Right forelimb (tissue), 1 donor: ENCODE data around the gene ZNF436.
"Not testable (repeated sequence)": the region's sequence is repeated elsewhere in the genome, so short reads cannot be mapped to it uniquely, and the experiment has no call there.

Source experiments
- DNase-seq: peaks from one replicate; pipeline ENCODE4 v3.0.0-alpha.2; 2018

The ZNF436 gene

DNA sequence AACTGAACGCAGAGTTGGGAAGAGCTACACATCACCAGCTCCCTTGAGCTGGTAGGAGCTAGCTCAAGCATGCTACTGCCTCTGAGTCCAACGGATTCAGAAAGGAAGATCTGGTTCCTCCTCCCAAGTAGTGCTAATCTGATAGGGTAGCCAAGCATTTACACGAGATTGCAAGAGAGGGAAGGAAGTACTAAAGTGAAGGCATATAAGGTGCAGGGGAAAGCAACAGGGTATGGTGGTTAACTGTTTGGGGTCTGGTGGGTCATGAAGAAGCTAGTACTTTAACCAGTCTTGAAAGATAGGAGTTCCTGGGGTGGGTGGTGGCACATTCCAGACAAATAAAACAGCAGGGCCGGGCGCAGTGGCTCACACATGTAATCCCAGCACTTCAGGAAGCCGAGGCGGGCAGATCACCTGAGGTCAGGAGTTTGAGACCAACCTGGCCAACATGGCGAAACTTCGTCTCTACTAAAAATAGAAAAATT lies 20.2 kb upstream of the ZNF436 start:
- no peak for DNase-seq

DNA sequence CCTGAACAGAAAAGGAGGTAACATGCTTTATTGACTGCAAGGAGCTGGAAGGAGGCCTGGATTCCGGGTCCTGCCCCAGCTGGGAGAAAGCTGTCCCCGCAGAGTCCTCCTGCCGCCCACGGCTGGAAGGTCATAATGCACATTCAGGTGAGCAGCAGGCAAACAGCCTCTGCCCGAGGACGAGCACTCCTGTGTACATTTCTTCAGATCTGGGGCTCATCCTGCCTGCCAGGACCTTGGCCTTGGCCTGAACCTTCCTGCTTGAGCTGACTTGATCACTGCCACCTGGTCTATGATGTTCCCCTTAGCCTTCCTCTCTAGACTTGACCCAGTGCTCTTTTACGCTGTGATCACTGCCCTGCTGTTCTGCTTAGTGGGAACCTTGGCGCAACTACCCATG lies 17.9 kb upstream of the ZNF436 start:
- no peak for DNase-seq

DNA sequence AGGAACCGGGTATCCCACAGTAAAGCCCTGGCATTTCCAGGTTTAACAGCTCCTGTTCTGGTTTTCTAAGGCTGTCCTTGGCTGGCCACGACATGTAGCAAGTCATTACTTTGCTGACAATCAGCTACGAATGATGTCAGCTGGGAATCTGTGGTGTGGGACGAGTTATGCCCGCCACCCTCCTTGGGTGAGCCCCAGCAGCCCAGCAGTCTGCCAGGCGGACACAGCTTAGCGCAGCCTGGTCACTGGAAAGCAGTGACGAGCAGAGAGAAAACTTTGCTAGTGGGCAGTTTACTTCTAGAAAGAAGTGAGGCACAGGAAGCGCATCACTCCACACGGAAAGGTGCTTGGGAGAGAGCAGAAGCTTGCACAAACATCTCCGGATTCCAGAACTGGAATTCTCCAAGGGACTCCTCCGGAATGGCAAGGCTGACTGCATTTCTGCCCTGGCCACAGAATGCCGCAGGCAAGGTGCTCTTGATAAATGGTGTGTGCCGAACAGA lies 15.5 kb upstream of the ZNF436 start:
- DNase-seq = no peak

DNA sequence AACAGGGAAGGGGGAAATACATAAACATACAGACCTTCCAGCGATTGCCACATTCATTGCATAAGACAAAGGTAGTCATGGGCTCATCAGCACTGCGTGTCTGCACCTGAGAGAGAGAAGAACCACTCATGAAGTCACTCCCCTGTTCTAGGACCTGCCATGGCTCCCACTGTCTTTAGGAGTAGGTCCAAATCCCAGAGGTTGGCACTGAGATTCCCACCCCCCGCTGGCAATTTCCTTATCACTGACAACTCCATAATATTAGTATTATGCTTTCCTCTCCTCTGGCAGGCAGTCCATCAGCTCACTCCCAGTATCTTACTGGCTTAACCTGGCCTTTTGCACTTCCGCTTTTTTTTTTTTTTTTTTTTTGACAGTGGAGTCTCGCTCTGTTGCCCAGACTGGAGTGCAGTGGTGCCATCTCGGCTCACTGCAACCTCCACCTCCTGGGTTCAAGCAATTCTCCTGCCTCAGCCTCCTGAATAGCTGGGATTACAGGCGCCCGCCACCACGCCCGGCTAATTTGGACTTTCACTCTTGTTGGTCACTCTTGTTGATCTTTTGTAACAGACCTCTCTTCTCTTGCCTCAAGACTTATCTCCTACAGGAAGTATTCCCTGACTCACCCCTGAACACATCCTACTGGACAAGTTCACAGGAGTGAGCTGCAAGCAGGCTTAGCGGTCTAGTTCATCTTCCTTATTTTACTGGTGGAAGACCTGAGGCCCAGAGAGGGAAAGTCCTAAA lies 14.8 kb upstream of the ZNF436 start:
- no peak for DNase-seq

DNA sequence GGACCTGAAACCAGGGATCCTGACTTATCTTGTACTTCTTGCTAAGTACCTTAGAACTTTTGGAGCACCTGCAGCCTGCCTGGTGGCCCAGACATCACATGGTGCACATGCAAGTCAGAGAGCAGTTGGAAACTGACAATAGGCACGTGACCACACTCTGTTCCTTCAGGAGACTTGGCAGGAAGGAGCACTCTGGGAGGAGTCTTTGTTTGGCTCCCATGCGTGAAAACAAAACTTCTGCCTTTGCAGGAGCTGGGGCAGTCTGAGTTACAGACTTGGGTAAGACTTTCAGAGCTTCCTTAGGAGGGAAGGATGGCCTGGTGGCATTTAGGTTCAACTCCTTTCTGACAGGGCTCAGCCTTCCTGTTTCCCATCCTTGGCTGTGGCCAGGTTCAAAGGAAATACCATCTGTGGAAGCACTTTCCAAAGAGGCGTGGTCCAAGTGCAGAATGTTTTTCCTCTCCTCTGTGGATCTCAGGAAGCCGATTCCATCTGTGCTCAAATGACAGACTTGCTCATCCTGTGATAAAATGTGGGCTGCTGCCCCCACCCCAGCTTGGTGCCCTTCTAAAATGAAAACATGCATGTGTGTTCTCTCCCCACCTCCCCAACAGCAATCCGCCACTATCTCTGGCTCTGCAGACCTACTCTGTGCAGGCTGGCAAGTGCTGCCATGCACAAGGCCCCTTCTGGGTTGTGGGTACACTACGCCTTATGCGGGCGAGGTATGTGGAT lies 14.1 kb upstream of the ZNF436 start:
- no peak for DNase-seq

DNA sequence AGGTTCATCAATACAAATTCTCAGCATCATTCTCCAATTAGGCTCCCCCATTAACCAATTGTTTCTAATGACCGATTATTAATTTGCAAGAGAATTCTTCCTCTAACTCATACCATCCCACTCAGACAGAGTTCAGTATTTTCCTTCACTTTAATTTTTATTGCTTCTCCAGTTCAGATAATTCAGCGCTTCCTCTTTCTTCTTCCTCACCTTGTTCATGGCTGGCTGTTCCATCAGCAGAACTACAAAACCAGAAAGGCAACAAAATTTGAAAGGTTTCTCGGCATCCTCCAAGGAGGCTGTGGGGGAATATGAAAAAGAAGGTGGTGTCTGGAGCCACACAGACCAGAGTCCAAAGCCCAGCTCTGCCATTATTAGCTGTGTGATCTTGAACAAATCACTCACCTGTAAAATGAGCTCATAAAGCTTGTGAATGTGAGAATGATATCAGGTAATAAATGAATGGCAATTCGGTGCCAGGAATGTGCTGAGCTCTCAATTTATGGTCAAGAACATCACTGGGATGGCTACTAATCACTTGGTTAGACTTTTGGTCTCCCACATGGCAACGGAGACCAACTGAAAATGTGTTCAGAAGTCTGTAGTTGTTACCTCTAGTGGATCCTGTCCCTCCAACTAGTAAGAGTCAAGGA lies 11.7 kb upstream of the ZNF436 start:
- DNase-seq = no peak

DNA sequence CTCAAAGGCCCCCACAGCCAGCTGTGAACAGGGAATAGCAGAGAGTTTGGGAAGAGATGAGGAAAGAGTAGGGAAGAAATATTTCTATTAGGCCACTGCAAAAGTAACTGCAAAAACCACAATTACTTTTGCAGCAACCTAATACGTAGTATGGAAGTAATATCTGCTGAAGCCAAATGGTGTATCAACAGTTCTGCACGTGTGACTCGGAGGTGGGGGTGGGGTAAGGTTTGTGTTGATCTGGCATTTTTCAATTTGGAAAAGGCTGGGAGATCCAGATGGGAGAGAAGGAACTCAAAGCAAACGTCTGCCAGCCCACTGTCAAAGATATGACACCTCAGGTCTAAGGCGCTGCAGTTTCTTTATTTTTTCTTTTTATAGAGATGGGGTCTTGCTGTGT lies 11.1 kb upstream of the ZNF436 start:
- no peak for DNase-seq

DNA sequence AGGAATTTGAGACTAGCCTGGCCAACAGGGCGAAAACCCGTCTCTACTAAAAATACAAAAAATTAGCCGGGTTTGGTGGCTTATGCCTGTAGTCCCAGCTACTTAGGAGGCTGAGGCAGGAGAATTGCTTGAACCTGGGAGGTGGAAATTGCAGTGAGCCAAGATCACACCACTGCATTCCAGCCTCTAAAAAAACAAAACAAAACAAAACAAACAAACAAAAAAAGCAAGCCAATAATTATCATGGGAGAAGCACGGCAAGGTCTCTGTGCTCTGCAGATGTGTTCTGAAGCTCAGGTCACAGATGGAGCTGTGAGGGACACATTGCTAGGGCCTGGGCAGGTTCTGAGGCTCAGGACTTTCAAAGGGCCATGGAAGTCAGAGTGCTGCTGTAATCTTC lies 10.6 kb upstream of the ZNF436 start:
- DNase-seq = not testable (repeated sequence)

DNA sequence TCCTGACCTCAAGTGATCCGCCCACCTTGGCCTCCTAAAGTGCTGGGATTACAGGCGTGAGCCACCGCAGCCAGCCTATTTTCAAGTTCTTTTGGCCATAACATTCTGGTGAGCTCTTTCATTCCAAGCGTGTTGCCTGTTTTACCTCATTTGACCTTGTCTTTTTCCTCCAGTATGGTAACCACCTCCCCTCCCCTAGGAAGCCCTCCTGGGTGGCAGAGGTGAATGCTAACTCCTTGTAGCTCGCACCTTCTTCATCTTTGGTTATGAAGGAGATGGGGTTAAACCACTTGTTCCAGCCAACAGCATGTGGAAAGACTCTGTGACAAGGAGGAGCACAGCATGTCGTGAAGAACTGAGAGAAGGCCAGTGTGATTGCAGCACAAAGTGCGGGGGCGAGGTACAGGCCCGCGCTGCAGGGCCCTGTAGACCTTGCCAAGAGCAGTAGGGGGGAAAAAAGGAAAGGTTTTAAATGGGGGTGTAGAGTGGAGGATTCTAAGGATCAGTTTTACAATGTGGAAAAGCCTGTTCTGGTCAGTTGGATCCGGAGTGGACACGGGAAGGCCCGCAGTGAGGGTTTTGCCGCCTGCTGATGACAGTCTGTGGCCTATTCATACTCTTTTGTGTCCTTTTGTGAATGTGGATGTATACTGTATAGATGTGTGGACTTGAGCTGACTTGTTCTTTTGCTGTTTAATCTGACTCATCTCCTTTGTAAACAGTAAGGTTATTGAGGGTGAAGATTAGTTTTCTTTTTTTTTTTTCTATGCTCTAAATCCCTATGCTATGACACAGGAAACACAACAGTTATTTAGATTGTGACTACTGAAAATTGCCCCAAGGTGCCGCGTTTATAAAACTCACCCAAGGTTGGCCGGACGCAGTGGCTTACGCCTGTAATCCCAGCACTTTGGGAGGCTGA lies 7.5 kb upstream of the ZNF436 start:
- no peak for DNase-seq

DNA sequence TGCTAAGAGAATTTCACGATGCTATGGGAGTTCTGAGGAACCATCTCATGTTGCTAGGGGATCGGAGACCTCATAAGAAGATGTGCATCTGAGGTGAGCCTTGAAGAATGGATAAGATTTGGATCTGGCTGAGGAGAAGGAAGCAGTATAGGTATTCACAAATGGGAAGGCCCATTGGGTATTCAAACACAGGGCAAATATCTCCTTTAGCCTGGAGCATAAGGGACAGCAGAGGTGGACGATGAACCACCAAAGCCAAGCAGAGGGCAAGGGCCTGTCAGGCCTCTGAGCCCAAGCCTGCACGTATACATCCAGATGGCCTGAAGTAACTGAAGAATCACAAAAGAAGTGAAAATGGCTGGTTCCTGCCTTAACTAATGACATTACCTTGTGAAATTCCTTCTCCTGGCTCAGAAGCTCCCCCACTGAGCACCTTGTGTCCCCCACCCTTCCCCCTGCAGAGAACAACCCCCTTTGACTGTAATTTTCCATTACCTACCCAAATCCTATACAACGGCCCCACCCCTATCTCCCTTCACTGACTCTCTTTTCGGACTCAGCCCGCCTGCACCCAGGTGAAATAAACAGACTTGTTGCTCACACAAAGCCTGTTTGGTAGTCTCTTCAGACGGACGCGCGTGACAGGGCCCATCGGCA lies 4.6 kb upstream of the ZNF436 start:
- not testable (repeated sequence) for DNase-seq

DNA sequence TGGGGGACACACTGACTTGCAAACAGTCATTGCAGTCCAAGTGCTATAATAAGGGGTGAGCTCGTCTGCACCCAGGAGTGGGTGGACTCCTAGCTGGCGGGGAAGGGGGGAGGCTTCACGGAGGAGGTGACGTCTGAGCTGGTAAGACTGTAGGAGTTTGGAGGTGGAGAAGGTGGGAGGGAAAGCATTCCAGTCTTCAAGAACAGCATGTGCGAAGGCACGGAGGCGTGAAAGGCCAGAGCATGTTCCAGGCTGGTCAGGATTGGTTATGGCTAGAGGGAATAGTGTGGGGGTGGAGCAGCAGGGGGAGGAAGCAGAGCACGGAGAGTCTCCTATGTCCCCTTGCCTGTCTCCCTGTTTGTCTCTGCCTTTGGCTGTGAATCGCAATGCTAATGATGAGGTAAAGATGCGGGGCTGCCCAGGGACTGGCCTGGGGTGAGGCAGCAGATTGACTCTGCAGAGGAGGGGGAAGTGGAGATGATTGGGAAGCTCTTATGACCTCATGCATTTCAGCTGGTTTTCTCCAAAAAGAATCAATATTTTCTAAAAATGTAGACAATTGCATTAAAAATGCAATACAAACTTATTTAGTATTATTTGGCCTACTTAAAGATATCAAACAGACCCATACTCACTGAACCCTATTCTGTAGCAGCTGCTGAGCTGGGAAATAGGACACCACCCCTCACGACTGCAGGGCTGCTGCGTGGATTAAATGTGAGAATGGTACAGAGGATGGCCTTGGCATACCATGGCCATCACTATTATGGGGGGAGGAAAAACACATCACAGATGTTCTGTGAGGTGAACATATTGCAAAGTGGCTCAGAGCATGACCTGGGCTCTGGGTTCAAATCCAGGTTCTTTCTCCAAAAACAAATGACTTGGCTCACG lies 2.6 kb upstream of the ZNF436 start:
- DNase-seq = no peak

DNA sequence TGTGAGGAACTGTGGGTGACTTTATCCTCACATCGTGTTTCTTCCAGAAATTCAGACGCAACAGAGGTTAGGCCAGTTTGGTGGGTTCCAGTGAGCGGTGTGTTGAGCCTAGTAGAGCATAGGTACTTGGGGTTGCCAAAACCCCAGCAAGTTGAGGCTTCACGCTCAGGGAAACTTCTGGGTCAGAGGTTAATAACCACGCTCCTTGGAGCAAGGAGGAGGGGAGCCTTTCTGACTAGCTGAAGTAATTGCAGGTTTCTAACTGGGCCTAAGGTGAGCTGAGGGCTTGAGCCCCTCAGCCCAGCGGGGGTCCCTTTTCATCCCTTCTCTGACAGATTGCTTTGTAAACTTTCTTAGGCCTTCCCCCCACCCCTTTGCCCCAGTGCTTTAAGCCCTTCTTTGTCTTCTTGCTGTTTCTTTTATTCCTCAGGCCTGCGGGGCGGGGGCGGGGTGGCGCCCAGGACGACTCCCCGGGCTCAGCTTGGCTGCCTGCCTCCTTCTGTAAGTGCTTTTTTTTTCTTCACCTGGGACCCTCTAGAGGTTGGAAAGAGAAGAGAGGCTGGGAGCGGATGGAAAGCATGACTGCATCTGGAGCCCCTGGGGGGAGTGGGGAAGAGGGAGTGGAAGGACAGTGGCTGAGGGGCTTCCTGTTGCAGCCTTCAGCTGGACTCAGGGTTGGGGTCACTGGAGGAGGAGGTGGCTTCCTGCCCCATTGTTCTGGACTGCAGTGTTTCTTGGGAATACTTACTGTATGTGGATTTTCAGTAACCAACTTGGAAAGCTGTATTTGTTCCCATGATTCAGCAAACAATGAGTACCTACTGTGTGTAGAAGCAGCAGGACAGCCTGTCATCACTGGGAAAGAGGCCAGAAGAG lies 1.3 kb upstream of the ZNF436 start:
- DNase-seq = peak; percentile 72

DNA sequence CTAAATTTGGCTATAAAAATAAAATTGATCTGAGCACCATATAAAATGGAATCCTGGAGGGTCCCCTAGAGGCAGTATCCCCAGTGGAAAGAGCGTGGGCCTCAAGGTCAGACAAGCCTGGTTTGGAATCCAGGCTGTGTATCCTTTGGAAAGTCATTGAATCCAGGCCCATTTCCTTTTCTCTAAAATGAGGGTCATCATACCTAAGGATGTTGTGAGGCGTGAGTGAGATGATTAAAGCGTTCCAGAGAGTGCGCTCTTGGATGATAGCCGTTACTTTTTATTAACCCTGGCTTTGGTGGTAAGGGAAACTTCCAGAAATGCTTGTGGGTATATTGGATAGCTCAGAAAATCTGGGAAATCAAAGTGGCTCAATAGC lies 683 bp upstream of the ZNF436 start:
- no peak for DNase-seq

DNA sequence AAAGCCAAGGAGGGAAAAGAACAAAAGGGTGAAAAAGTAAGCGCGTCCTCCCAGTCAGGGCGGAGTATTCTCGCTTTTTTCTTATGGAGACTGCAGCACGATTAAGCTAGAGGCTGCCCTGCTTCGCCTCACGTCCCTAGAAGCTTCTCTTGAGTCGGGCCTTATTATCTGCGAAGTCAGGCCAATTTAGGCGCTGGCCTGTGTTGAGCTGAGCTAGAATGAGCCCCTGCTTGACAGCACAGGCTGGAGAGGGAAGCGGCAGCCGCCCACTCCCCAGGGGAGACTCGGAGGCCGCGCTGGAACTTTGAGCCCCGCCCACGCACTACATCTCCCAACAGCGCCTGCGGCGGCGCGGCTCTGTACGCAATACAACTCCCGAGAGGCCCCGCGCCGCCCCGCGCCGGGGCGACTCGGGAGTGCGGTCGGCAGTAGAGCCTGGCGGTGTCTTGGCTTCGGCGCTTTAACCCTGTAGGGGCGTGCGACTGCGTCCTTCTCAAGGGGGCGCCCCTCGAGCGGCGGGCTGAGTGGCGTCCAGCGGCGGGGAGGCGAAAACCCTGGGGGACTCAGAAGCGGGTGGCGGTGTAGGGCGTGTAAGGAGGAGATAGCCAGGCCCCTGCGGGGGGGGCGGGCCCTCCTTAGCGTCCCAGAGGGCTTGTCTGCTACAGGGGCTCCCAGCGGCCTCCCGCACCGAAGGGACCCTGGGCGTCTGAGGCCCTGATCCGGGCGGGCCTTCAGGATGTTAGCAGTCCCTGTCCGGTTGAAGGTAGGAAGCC lies 888 bp downstream of the ZNF436 start:
- DNase-seq = peak; percentile 94

DNA sequence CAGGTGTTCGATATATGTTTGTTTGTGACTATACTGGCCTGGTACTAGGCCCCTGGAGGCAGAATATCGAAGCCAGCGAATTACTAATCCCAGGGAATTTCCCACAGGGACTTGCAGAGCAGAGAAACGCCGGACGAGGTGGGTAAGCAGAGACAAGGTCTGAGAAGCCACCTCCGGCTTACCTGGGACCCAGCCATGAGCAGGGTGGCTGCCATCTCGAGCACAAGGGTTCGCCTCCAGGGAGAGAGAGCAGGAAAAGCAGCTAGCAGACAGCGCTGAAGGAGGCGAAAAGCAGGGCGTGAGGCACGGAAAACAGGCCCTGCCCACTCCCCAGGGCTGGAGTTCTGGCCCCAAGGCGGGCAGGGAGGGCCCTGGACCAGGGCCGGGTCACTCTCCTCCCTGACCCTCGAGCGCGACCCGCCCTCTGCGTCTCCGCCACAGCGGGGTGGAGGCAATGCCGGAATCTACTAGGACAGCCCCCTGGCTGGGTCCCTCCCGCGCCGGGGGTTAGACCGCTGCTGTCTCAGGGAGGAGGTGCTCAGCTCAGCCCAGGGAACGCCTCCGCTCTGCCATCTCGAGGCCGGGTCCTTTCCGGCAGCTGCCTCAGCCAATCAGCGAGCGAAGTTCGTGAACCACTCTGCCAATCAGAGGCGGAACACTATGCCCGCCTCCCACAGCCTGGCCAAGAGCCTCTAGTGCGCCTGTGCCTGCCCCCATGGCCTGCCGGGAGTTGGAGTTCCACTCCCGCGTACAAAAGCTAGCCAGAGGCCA lies 1.7 kb downstream of the ZNF436 start:
- peak; percentile 98 for DNase-seq

DNA sequence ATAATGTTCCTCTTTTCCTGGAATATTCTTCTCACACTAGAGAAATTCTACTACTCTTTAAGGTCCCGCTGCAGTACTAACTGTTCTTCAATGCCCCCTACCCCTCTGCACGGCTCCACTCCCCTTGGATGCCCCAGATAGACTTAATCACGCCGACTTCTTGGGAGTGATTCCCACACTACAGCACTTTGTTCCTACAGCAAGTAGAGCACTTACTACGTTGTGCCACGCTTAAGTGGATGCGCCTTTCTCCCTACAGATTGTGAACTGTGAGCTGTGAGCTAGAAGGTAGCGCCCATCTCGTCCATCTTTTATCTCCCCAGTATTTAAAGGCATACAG lies 2.2 kb downstream of the ZNF436 start:
- DNase-seq = no peak

DNA sequence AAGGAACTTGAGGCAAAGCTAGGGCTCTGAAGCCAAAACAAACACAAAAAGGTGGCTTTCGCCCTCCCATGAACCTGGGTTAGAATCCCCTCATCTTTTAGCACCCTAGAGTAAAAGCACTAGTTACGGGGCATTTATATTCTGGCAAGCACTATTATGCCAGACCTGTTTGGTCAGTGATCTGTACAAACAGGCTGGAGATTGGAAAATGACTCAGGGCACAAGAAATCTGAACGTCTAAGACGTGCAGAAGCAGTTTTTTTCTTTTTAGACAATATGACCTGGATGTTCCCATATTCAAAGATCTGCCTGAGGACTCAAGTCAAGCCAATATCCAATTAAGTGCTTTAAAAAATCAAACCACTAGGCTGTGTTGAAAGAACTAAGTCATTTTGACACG lies 3.0 kb downstream of the ZNF436 start:
- no peak for DNase-seq

DNA sequence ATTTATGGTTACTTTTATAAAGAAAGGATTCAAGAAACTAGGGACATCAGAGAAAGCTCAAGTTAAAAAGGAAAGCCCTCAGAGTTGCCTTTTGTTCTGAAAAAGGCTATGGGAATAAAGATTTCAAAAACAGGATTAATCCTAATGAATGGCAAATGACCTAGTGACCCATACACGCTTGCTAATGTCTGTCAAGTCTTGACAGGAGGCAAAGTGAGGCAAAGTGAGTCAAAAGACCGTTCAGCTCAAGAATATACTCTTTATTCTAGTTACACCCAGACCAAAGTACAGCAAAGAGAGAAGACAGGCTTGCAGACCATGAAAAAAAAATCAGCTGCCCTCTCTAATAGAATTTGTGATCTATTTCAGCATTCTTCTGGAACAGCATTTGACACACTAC lies 3.5 kb downstream of the ZNF436 start:
- DNase-seq = no peak
